ENCODE data around the gene BPI. TPM values are rescaled to one million over a fixed set of nuclear protein-coding genes. Genes with fewer than 3 reads are reported as not detected.

The BPI gene
- total RNA-seq, 1 donor from 2014 or later: not detected

DNA sequence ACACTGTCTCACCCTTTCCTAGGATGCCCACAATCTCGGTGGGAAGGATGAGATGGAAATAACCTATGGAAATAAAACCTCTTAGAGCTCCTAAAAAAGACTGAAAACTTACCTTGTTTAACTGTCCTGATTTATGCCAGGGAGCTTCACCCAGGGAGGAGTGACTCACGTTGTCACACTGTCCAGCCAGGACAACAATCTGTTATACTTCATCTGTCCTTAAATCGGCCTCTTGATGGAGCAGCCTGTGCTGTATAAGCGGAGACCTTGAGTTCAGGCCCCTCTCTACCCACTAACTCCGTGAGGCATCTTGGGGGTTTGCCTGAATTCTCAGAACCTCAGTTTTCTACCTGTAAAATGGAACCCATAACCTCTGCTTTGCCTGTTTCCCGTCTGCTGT, 34.2 kb upstream of the BPI start:
- Histone ChIP-seq H3K36me3 (no peaks in the 10 kb centered on the region), H3K9ac (no peak overlapping the region), H3K4me1 (no peaks in the 10 kb centered on the region), H3K4me2 (no peak overlapping the region), H4K20me1 (ENCODE audit: low read depth) (no peaks in the 10 kb centered on the region), H3F3A (ENCODE audit: low read depth) (no peaks in the 10 kb centered on the region), H3K79me2 (ENCODE audit: low read depth) (no peaks in the 10 kb centered on the region), H3K9me3 (ENCODE audit: low read depth) (no peaks in the 10 kb centered on the region), H3K27ac (no peak overlapping the region), H3K4me3 (no peak overlapping the region), H2AFZ (replicated peaks) (no peak overlapping the region), H3K27me3 (peaks cover 5% of the 10 kb centered on the region)
- Mint-ChIP-seq H3K27me3 (ENCODE audit: insufficient read depth, low read depth) (peaks cover 8% of the 10 kb centered on the region), H3K27ac (no peak overlapping the region), H3K9me3 (peaks cover 8% of the 10 kb centered on the region), H3K4me3 (no peak overlapping the region), H3K4me1 (peaks cover 2% of the 10 kb centered on the region), H3K36me3 (peaks cover 2% of the 10 kb centered on the region)
- no peak for DNase-seq (ENCODE audit: low spot score)
- TF ChIP-seq EZH2 (IDR thresholded peaks at IDR 0.05) (no peak), EZH2phosphoT487 (IDR thresholded peaks at IDR 0.05) (no peak)
- TF ChIP-seq, protein P1, sequence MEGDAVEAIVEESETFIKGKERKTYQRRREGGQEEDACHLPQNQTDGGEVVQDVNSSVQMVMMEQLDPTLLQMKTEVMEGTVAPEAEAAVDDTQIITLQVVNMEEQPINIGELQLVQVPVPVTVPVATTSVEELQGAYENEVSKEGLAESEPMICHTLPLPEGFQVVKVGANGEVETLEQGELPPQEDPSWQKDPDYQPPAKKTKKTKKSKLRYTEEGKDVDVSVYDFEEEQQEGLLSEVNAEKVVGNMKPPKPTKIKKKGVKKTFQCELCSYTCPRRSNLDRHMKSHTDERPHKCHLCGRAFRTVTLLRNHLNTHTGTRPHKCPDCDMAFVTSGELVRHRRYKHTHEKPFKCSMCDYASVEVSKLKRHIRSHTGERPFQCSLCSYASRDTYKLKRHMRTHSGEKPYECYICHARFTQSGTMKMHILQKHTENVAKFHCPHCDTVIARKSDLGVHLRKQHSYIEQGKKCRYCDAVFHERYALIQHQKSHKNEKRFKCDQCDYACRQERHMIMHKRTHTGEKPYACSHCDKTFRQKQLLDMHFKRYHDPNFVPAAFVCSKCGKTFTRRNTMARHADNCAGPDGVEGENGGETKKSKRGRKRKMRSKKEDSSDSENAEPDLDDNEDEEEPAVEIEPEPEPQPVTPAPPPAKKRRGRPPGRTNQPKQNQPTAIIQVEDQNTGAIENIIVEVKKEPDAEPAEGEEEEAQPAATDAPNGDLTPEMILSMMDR (IDR thresholded peaks at IDR 0.05): no peak

DNA sequence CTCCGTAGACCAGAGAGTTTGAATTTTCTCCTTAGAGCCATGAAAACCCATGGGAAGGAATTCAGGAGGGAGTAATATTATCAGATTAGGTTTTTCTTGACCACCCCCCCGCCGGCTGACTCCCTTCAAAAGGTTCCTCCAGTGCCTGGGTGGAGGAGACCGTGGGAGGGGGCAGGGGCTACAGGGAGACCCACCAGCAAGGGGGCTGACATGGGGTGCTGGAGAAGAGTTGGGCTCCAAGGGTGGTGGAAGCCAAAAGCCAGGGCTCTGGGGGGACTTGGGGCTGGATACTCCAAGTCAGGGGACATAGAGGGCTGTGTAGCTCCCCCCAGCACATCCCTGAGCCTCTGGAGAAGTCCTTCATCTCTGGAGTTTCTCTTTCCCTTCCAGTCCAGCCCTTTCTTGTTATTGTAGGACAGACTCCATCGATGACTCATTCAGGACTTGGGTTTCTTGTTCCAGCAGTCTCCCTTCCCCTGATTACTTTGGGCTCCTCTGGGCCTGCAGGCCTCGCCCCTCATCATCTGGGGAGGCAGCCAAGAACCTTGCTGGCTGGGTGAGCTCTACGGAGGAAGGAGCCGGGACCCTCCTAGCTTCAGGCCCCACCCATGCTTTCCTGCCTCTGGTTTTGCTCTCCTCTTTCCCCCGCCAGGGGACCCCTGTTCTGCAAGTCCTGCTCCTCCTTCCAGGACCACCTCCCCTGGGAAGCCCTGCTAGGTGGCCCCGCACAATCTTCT, 32.9 kb upstream of the BPI start:
- Histone ChIP-seq H3K4me2 (no peak overlapping the region), H3K9me3 (ENCODE audit: low read depth) (no peaks in the 10 kb centered on the region), H3K9ac (no peak overlapping the region), H3K4me1 (no peaks in the 10 kb centered on the region), H3K27me3 (no peaks in the 10 kb centered on the region), H3K36me3 (no peaks in the 10 kb centered on the region), H3K79me2 (ENCODE audit: low read depth) (no peaks in the 10 kb centered on the region), H3K4me3 (no peak overlapping the region), H3K27ac (no peak overlapping the region), H3F3A (ENCODE audit: low read depth) (no peaks in the 10 kb centered on the region), H4K20me1 (ENCODE audit: low read depth) (no peaks in the 10 kb centered on the region), H2AFZ (replicated peaks) (no peak overlapping the region)
- no peaks in the 10 kb centered on the region for H3K36me3 Mint-ChIP-seq
- no peak overlapping the region for H3K4me3 Mint-ChIP-seq
- peaks cover 4% of the 10 kb centered on the region for H3K9me3 Mint-ChIP-seq
- H3K27me3 Mint-ChIP-seq (ENCODE audit: insufficient read depth, low read depth): peaks cover 12% of the 10 kb centered on the region
- DNase-seq (ENCODE audit: low spot score): no peak
- no peak for TF ChIP-seq EZH2phosphoT487 (IDR thresholded peaks at IDR 0.05)
- TF ChIP-seq, protein P1 (IDR thresholded peaks at IDR 0.05): no peak
- no peak for TF ChIP-seq EZH2 (IDR thresholded peaks at IDR 0.05)
- no peak overlapping the region for H3K27ac Mint-ChIP-seq
- H3K4me1 Mint-ChIP-seq: peaks cover 2% of the 10 kb centered on the region

DNA sequence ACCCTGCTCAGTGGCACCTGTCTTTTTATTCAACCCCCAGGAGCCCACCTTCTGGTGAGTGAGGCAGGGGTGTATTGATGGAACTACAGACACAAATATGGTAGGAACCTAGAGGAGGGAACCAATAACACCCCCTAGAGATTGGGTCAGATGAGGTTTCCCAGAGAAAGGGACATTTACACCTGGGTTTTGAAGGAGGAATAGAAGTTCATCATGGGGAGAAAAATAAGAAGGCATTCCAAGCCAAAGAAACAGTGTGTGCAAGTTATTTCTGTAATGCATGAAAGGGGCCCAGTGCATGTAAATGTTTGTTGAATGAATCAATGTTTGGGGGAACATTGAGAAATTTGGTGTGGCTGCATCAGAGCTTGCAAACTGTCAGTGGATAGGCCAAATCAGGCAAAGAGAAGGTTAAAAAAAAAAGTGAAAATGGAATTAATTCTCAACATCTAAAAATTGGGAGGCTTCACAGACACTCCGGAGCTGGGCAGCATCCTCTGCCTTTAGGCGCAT, 32.3 kb upstream of the BPI start:
- no peak overlapping the region for H3K4me2 ChIP-seq
- H3K4me3 ChIP-seq: no peak overlapping the region
- H3K27me3 ChIP-seq: no peaks in the 10 kb centered on the region
- no peaks in the 10 kb centered on the region for H3K79me2 ChIP-seq (ENCODE audit: low read depth)
- no peak overlapping the region for H2AFZ ChIP-seq (replicated peaks)
- no peak for TF ChIP-seq EZH2 (IDR thresholded peaks at IDR 0.05)
- no peak for TF ChIP-seq EZH2phosphoT487 (IDR thresholded peaks at IDR 0.05)
- TF ChIP-seq, protein P1 (IDR thresholded peaks at IDR 0.05): no peak
- Mint-ChIP-seq H3K27me3 (ENCODE audit: insufficient read depth, low read depth) (peaks cover 12% of the 10 kb centered on the region), H3K9me3 (peaks cover 4% of the 10 kb centered on the region), H3K36me3 (no peaks in the 10 kb centered on the region), H3K4me3 (no peak overlapping the region), H3K27ac (no peak overlapping the region), H3K4me1 (peaks cover 2% of the 10 kb centered on the region)
- H4K20me1 ChIP-seq (ENCODE audit: low read depth): no peaks in the 10 kb centered on the region
- DNase-seq (ENCODE audit: low spot score): no peak
- no peaks in the 10 kb centered on the region for H3K36me3 ChIP-seq
- no peak overlapping the region for H3K27ac ChIP-seq
- no peak overlapping the region for H3K9ac ChIP-seq
- no peaks in the 10 kb centered on the region for H3F3A ChIP-seq (ENCODE audit: low read depth)
- no peaks in the 10 kb centered on the region for H3K4me1 ChIP-seq
- H3K9me3 ChIP-seq (ENCODE audit: low read depth): no peaks in the 10 kb centered on the region
